CD4-positive, alpha-beta T cell treated with Interleukin-21 for 1 hour (primary cell): ENCODE data around the gene SERPINB2.
"Not testable (repeated sequence)": the region's sequence is repeated elsewhere in the genome, so short reads cannot be mapped to it uniquely, and the experiment has no call there.

Source experiments
- DNase-seq: peaks from one replicate; pipeline ENCODE4 v3.0.0-alpha.2; 2020

Gene SERPINB2

DNA sequence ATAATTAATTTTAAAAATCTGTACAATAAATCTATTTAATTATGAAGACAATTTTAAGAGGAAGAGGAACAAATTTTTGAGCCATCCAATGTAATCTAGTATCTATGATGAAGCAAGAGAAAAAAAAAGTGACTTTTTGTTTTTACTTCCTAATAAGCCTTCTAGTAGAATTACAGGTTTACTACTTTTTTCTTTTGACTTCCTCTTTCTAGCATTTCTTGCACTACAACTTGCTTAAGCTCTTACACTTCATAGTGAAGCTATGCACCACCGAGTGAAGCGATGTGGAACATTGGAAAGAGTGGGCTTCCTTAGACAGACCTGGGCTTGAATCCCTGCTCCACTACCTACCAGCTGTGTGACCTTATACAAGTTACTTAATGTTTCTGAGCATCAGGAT, 2.1 kb downstream of the SERPINB2 start:
- DNase-seq, result no peak

DNA sequence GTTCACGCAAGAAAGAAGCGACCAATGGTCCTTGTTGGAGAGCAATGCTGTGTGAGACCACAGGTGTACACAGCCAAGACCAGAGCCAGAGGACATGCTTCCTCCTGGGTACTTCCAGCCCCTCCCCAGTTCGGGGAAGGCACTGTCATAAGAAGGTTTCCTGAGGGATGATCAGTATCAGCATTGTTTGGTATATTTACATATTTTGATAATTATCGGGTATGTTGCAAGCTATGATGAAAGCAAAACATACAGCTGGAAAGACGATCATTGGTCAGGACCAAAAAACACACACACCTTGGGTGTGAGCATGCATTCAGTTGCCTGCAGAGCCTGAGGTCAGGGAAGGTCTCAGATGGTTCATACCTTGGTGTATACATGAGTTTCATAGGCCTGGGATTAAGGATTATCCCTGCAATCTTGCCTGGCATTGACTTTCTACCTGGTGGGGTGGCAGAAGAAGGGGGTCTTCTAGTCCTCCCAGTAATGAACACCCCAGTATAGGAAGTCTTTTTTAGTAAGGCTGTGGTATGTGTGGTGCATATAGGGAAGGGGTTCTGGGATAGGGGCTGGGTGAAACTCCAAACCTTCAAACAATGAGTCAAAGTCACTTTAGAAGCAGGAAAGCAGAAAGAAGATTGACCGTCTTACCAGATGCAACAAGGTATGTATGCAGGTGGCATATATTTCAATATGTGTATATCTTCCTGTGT, 2.9 kb downstream of the SERPINB2 start:
- DNase-seq, result no peak

DNA sequence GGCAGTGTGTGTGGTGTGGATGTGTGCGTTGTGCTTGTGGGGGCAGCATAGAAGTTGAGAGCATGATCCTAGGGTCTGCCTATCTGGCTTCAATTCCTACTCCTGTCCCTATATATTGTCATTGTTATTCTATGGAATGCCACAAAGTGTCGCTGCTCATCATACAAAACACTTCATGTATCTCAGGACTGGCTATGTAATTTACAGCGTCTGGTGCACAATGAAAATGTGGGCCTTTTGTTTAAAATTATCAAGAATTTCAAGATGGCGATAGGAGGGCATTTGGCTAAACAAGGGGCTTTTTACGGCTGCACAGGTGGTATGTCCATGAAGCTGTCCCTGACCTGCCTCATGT, 3.4 kb downstream of the SERPINB2 start:
- no peak for DNase-seq

DNA sequence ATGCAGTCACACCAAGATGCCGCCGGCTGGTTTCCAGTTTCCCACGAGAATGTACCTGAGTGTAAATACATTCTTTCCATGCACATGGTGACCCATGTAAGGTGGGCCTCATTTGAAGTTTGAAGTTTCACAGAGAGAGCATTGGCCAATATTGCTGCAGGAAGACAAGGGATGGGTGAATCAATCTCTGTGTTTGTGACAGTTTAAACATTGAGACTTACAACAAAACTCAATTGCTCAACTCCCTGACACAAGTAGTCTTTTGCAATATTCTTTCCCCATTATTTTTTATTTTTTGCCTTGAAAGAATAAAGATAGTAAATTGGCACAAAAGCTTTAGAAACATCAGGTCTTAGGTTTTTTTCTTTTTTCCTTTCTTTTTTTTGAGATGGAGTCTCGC, 5.1 kb downstream of the SERPINB2 start:
- DNase-seq, result no peak

DNA sequence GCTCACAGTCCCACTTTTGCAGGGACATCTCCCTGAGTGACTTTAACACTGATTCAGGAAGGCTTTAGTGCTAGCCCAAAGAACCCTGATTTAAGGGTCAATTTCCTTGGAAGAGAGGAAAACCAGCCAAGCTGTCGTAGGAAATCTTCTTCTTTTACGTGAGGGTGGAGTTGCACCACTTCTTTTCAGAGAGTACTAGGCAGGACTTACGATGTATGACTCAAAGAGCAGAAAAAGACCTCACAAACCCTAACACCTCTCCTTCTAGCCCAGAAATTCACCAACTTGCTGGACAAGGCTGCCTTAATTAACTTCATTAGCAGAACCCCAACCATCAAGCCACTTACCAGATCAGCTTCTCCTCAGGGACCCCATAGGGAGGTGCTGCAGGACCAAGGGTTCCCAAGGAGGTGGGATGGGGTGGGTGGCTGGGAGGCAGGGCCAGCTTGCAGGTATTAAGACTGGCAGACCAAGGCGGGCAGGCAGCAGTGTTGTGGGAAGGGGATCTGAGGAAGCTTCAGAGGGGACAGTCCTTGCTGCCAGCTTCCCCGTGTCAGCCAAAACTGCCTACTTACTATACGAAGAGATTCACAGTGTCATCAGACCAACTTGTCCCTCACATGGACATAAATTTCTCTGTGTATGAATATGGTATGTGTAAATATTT, 6.7 kb downstream of the SERPINB2 start:
- no peak for DNase-seq

DNA sequence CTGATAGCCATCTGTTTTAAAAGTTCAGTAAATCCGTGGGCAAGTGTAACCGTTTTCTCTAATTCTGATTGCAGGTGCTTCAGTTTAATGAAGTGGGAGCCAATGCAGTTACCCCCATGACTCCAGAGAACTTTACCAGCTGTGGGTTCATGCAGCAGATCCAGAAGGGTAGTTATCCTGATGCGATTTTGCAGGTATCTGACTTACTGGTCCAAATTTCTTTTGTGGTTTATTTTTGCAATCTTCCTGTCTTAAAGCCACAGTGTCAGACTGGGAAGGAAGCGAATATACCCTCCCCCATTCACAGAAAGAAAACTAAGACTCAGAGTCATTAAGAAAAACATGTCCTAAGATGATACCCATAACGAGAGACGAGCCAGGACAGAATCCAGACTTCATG, 7.7 kb downstream of the SERPINB2 start:
- no peak for DNase-seq

DNA sequence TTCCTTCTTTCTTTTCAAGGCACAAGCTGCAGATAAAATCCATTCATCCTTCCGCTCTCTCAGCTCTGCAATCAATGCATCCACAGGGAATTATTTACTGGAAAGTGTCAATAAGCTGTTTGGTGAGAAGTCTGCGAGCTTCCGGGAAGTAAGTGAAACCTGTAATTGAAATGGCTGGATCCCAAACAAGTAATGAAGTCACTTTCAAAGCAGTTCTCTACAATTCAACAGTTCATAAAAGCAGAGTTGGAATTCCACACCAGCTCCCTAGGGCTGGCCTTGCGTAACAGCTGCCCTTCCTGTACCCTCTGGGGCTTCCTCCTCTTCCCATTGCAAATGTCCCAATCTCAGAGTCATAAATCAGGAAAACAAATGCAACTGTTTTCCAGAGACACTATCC, 9.6 kb downstream of the SERPINB2 start:
- no peak for DNase-seq

DNA sequence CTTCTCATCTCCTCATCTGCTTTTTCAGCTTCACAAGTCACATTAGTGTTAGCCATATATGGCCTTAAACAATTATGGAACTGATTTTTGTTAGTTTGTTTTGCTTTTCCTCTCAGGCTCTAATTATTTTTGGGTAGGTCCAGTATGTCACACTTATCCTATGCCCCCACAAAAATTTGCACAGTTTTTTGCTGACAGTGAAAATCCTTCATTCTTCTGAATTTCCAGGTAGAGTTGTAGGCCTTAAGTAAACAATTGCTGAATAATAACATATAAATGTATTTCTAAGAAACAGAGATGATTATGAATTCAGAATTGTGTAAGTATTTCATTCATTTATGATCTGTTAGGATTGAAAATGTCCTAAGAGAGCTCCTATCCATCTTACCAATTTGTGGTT, 11.7 kb downstream of the SERPINB2 start:
- no peak for DNase-seq

DNA sequence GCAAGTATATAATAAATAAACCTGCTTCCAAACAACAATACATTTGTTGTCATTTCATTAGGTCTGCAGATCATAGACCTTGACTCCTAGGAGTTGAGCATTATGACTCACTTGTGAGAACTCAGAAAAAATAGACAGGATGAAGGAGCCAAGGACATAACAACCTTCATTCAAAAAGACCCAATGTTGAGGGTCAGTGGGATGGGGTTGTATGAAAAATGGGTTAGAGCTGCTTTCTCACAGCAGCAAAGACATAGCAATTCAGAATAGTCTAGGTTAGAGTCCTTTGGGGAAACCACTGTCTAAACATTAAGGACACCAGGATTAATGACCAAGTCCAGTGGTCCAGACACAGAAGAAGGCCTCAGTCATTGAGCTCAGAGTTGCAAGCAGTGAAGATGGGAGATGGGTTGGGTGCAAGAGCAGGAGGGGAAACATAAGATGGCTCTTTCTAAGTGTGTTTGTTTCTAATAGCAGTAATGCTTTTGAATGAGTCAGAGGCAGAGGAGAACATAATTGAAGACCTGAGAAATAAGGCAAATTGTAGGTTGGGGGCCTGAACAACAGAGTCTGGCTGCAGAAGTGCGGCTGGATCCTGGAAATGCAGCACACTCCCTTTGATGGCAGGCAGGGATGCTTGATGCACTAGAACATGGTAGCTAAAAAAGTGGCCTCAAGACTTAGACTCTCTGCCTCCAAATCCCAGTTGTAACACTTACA, 16.5 kb downstream of the SERPINB2 start:
- DNase-seq, result no peak

DNA sequence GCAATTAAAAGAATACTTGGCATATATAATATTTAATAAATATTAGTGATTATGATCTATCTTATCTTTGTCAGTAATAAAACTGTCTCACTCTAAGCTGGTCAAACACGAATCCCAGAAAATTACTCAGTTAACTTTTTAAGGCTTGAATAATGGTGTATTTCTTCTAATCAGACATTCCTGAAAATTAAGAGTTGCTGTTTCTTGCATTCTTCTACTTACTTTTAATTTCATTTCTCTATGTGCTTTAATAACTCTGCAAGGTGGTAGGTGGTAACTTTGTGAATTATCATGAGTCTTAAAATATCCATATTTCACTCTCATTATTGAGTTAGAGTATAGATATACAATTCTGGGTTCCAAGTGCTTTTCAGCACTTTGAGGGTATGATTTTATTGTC, 17.2 kb downstream of the SERPINB2 start:
- no peak for DNase-seq

DNA sequence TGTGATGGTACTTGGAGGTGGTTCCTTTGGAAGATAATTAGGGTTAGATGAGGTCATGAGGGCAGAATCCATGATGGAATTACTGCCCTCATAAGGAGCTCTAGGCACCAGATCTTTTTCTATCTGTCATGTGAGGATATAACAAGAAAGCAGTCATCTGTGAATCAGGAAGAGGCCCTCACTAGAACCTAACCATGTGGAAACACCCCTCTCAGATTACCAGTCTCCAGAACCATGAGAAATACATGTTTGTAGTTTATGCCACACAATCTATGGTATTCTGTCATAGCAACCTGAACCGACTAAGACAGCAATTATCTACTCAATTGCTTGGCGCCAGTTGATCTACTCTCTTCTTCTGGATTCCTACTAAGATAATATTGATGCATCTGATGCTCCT, 17.9 kb downstream of the SERPINB2 start:
- DNase-seq, result no peak

DNA sequence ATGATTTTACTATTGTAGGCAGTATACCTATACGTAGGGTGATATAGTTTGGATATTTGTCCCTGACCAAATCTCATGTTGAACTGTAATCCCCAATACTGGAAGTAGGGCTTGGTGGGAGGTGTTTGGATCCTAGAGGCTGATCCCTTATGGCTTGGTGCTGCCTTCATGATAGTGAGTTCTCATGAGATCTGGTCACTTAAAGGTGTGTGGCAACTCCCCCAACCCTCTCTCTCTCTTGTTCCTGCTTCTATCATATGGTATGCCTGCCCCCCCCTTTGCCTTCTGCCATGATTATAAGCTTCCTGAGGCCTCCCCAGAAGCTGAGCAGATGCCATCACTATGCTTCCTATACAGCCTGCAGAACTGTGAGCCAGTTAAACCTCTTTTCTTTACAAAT, 18.6 kb downstream of the SERPINB2 start:
- no peak for DNase-seq

DNA sequence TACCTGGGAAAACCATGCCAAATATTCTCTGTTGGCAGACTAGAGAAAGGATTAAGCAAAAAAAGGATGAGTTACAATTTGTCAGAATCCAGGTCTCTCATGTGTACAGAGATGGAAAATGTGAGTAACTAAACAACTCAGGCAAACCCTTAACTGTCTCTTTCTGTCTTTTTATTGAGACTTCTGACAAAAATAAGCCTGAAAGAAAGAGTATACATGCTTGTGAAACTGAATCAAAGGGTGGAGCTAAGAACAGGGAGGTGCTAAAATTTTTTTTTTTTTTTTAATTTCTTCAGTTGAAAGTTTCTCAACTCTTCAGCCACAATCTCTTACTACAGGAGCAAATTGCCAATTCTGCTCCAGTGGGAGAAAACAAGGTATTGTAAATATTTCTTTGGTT, 20.2 kb downstream of the SERPINB2 start, which contains the start of gene SERPINB10:
Gene SERPINB10, plus strand, starts transcription at position 295 of the 400 bp plus-strand sequence. CDS start 7,553 bp downstream, outside the sequence.
- no peak for DNase-seq

DNA sequence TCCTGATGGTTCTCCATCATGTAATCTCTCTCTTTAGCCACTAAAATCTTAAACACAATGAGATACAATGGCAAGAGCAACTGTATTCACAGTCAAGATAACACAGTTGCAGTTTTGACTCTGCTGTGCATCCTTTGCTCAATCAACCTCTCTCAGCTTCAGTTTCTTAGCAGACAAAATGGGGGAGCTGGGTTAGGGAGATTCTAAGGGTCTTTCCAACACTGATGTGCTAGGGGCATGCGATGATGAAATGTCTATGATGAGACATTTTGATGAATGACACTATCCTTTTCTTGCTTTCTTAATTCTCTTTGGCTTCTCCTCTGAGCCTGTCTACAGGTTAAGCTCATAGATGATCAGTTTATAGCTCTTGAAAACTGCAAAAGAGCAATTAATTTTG, 21.4 kb downstream of the SERPINB2 start:
- no peak for DNase-seq

DNA sequence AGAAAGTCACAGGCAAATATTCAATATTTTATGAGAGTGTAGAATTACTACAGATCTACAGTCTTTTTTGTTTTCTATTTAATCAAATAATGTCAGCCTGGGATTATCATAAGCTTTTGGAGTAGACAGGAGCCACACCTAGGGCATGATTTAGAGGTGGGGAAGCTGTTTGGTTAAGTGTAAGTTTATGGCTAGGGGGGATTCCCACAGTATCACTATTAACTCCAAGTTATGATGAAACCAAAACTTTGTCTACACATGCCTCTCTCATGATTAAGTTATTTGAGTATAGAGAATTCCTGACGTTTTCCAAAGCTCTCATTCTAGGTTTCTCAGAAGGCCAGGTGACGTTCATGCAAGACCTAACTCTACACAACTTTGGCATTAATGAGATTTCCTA, 22.4 kb downstream of the SERPINB2 start:
- no peak for DNase-seq

DNA sequence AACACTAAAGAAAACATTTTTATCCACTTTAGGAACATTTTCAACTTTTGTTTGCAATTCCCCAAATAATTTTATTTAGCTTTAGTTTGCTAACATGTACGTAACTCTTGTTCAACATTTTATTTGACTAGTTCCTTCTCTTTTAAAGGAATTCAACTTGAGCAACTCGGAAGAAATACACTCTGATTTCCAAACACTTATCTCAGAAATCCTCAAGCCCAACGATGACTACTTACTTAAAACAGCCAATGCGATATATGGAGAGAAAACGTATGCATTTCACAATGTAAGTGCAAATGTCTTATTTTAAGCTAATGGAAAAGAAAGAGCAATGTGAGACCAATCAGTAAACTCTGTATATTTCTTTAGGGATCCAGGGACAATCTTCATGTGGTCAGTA, 30.3 kb downstream of the SERPINB2 start:
- no peak for DNase-seq

DNA sequence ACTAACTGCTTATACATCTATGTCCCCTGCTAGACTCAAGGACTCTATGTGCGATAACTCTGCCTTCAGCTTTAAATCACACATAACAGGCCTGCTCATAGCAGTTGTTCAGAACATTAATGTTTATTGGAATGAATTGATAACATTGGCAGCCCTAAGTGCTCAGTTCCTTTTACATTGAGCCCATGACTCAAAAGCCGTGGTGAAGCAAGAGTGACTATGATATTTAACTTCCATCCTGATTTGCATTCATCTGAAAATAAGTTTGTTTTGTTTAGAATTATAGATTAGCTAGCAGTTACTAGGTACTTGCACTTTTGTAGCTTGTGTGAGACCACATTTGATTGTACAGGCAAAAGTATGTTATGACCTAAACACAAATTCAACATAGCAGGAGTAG, 34.5 kb downstream of the SERPINB2 start:
- DNase-seq, result no peak

DNA sequence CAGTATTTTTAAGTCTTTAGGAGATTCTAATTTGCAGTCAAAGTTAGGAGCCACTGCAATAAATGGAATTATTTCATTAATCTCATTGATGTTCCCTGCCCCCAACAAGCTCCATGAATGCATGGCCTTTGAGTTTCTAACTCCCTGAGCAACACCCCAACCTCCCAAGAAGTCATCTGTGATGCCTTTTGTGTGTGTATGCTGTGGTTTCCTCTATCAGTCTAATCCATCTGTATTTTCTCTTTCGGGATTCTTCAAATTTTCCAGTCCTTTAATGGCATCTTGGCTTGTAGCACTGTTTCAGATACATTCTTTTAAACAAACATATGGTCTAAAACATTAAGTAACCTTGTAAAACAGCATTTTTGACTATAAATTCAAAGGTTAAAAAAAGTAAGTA, 37.0 kb downstream of the SERPINB2 start:
- DNase-seq, result no peak

DNA sequence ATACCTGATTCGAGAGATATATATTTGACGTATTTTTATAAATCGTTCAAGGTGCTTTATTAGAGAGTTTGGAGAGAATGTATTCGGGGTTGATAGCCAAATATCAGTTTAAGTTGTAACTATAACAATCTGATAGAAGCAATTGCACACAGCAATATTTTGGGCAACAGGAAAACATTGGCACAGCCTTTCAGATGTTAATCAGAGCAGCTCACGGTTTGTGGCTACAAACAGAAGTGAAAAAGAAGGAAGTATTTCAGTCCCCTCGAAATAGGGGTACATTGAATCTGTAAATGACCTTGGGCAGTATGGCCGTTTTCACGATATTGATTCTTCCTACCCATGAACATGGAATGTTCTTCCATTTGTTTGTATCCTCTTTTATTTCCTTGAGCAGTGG, 40.8 kb downstream of the SERPINB2 start:
- no peak for DNase-seq

DNA sequence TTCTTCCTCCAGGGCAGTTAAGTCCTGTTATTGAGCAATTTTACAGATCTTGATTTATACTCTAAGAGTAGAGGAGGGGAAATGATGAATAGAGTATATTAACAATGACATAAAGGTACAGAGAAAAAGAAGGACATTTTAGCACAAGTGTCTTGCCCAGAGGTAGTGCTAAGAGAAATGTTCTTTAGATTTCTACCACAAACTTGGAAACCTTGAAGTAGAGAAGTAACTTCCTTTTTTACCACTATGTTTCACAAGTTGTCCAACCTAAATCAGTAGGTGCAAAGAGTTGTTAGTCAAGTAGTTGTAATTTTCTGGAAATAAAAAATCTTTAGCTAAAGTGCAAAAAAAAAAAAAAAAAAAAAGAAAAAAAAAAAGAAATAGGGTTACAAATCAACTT, 41.9 kb downstream of the SERPINB2 start:
- DNase-seq, result not testable (repeated sequence)

DNA sequence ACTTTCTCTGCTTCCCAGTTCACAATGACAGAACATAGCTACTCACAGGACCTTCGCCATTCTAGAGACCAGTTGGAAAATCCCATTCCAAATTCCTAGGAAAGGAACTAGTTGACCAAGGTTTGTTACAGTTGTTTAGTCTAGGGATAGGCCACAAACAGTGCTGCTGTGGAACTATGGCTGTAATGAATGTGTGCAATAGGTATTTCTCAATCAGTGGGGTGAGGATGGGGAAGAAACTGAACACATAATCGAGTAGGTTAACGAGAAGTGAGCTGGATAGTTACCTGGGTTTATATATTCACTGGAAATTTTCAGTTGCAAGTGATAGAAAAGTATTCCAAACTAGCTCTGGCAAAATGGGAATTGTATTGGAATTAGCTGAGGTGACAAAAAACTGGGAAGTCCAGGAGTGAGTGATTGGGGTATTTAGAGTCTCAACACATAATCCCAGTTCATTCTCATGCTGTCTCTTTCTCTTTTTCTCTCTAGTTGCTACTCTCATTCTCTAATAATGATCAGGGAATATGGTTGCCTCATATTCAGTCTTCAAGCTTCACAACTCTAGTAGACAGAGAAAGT, 43.4 kb downstream of the SERPINB2 start:
- DNase-seq, result no peak

DNA sequence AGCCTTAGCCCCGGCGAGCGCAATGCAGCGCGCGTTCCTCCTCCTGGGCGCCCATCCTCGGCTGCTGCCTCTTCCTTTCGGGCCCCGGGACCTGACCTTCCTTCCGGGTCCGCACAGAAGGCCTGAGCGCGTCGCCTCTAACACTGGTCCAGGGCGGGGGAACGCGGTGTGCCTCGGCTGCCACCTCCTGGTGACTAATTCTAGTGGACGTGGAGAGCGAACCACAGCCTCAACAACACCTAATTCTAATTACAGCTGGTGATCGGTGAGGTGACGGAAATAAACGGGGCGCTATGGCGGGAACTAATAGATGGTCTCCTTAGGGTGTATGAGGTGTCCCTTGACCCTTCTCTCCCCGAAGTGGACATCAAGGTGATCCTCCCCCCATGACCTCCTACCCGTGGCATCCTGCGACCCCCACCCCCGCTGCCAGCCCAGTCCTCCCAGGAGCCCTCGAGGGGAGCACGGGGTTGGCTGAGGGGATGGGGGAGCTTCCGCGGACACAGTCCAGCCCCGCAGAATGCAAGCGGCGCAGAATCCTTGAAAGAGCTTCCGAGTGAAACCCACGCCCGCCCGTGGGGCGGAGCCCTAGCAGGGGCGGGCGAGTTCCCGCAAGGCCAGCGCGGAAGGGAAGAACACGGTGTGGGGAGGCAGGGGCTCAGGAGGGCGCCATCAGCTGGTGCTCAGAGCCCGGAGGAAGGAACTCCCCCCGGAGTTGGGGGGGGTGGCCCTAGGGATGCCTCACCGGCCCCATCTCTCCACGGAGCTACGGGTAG, 48.8 kb downstream of the SERPINB2 start:
- peak; percentile 65 for DNase-seq

DNA sequence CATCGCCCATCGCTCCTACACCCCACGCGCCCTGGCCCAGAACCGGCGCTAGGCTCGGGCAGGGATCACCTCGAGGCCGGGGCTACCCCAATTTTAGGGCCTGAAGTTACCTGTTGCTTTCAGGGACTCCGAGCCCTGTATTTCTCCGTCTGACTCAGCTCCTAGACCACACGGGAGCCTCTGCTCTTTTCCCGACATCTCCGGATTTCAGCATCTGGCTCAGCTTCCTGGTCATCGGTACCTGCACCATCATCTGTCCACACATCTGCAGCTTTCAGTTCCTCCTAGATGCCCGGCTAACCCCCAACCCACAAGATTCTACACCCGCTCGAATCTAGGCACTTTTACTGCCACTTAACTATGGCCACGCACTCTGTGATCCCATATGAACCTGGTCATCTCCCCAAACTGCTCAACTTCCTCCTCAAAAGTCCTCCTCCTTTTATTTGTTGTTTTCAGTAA, 49.5 kb downstream of the SERPINB2 start:
- no peak for DNase-seq
